Smooth muscle cell of the brain vasculature (primary cell): ENCODE data around the gene AIFM1.

Experiments
- DNase-seq: peaks from one replicate; pipeline ENCODE4 v3.0.0-alpha.2; 2012; ENCODE audit warnings: low read depth, low spot score

The AIFM1 gene

GRCh38 chrX:130170752-130171445 is 5.3 kb upstream of the AIFM1 start:
- DNase-seq = no peak

GRCh38 chrX:130167040-130167439 is 1.4 kb upstream of the AIFM1 start:
- no peak for DNase-seq

- no peak for DNase-seq
Measured at GRCh38 chrX:130166503-130166777, 799 bp upstream of the AIFM1 start.

- DNase-seq = no peak
Measured at GRCh38 chrX:130165181-130165702, 399 bp downstream of the AIFM1 start.

- DNase-seq = no peak
Measured at GRCh38 chrX:130163398-130163797, 2.2 kb downstream of the AIFM1 start.

GRCh38 chrX:130162094-130162735 is 3.4 kb downstream of the AIFM1 start:
- DNase-seq = no peak

GRCh38 chrX:130159776-130160175 is 5.9 kb downstream of the AIFM1 start:
- no peak for DNase-seq

GRCh38 chrX:130158311-130158710 is 7.3 kb downstream of the AIFM1 start:
- no peak for DNase-seq

- DNase-seq = no peak
Measured at GRCh38 chrX:130155564-130155963, 10.1 kb downstream of the AIFM1 start.

- DNase-seq = no peak
Measured at GRCh38 chrX:130147631-130148030, 18.0 kb downstream of the AIFM1 start.

GRCh38 chrX:130145123-130145522 is 20.5 kb downstream of the AIFM1 start:
- DNase-seq = no peak

GRCh38 chrX:130144509-130144908 is 21.1 kb downstream of the AIFM1 start:
- DNase-seq = no peak

- no peak for DNase-seq
Measured at GRCh38 chrX:130139474-130140201, 26.0 kb downstream of the AIFM1 start.

- DNase-seq = no peak
Measured at GRCh38 chrX:130136961-130137360, 28.7 kb downstream of the AIFM1 start.

GRCh38 chrX:130136496-130136895 is 29.1 kb downstream of the AIFM1 start:
- no peak for DNase-seq

GRCh38 chrX:130130990-130131389 is 34.7 kb downstream of the AIFM1 start:
- no peak for DNase-seq

- no peak for DNase-seq
Measured at GRCh38 chrX:130125091-130125874, 40.4 kb downstream of the AIFM1 start.

GRCh38 chrX:130124577-130124976 is 41.1 kb downstream of the AIFM1 start:
- DNase-seq = no peak

- no peak for DNase-seq
Measured at GRCh38 chrX:130121505-130121800, 44.2 kb downstream of the AIFM1 start.

GRCh38 chrX:130120746-130121504 is 44.7 kb downstream of the AIFM1 start:
- peak; percentile 45 for DNase-seq

GRCh38 chrX:130120321-130120731 is 45.3 kb downstream of the AIFM1 start:
- DNase-seq = no peak
